Retinal pigment epithelial cell (primary cell): ENCODE results near the gene SCAMP5.

Experiments used
- DNase-seq: peaks from one replicate; pipeline ENCODE4 v3.0.0-alpha.2; 2010; ENCODE audit warnings: low read depth
- H3K4me3 ChIP-seq: 2 replicates; pipeline ENCODE4 v1.5.1; 2011; ENCODE audit warnings: mild to moderate bottlenecking, low read length, control low read depth, moderate library complexity
- CTCF ChIP-seq: conservative IDR thresholded peaks from 2 replicates; pipeline ENCODE4 v1.5.1; 2011; ENCODE audit warnings: low read depth, low read length, control low read depth, inconsistent platforms

Gene SCAMP5

GRCh38 chr15:75032395-75032794 is 37.0 kb downstream of the SCAMP5 start:
- no peak for TF ChIP-seq CTCF
- no peak for DNase-seq
- H3K4me3 ChIP-seq, result no peak overlapping the region

- no peak overlapping the region for H3K4me3 ChIP-seq
- TF ChIP-seq CTCF, result no peak
- DNase-seq, result no peak
Observed at GRCh38 chr15:75033809-75034208, 38.4 kb downstream of the SCAMP5 start.

GRCh38 chr15:75034615-75035014 is 39.3 kb downstream of the SCAMP5 start:
- TF ChIP-seq CTCF, result no peak
- no peak for DNase-seq
- H3K4me3 ChIP-seq, result no peak overlapping the region

- TF ChIP-seq CTCF, result no peak
- no peak for DNase-seq
- H3K4me3 ChIP-seq, result no peak overlapping the region
Observed at GRCh38 chr15:75036212-75036616, 40.9 kb downstream of the SCAMP5 start.

- DNase-seq, result no peak
- H3K4me3 ChIP-seq, result no peak overlapping the region
- TF ChIP-seq CTCF, result no peak
Observed at GRCh38 chr15:75037685-75038084, 42.3 kb downstream of the SCAMP5 start.

GRCh38 chr15:75038231-75038630 is 42.9 kb downstream of the SCAMP5 start:
- DNase-seq, result no peak
- H3K4me3 ChIP-seq, result no peak overlapping the region
- no peak for TF ChIP-seq CTCF

- peak; percentile 52 for TF ChIP-seq CTCF
Observed at GRCh38 chr15:75042730-75043508, 47.6 kb downstream of the SCAMP5 start.

More at GRCh38 chr15:75042730-75043508, 47.6 kb downstream of the SCAMP5 start:
- no peak overlapping the region for H3K4me3 ChIP-seq
- no peak for DNase-seq
